Stimulated activated naive B cell treated with anti-CD40 and anti-IgM and Interleukin-4, amounts not matched to agents 10 μg/mL and 1 μg/mL and 100 μg/mL, for 72 hours (primary cell): ENCODE results near the gene EHD2.
"Not testable (repeated sequence)": the region's sequence is repeated elsewhere in the genome, so short reads cannot be mapped to it uniquely, and the experiment has no call there.

Source experiments
- ATAC-seq, 2 donors: fragments of 150-1000 bp; cut with Tn5 transposase; replicated peaks; 2 replicates each; pipeline ENCODE4 v1.10.0; 2021; ENCODE audit warnings: moderate library complexity in 1 of 2
- DNase-seq: peaks from one replicate; pipeline ENCODE4 v3.0.0; 2021
- H3K27ac Mint-ChIP-seq: one replicate; pipeline ENCODE4 v1.8.0; 2022; ENCODE audit warnings: mild to moderate bottlenecking, mixed read lengths
- H3K27me3 Mint-ChIP-seq, 2 donors: one replicate each; pipeline ENCODE4 v1.8.0; 2022; ENCODE audit warnings: mixed read lengths in 2 of 2
- H3K36me3 Mint-ChIP-seq, 2 donors: one replicate each; pipeline ENCODE4 v1.8.0; 2022; ENCODE audit warnings: mixed read lengths in 2 of 2, mild to moderate bottlenecking in 1 of 2
- H3K4me1 Mint-ChIP-seq, 2 donors: one replicate each; pipeline ENCODE4 v1.8.0; 2022; ENCODE audit warnings: mixed read lengths in 2 of 2, mild to moderate bottlenecking in 1 of 2
- H3K4me3 Mint-ChIP-seq, 2 donors: one replicate each; pipeline ENCODE4 v1.8.0; 2022; ENCODE audit warnings: mild to moderate bottlenecking in 2 of 2, mixed read lengths in 2 of 2, moderate library complexity in 1 of 2
- H3K9me3 Mint-ChIP-seq, 2 donors: one replicate each; pipeline ENCODE4 v1.8.0; 2022; ENCODE audit warnings: mixed read lengths in 2 of 2, mild to moderate bottlenecking in 1 of 2

Gene EHD2

GRCh38 chr19:47714339-47714738 is 1.1 kb downstream of the EHD2 start:
- Mint-ChIP-seq H3K4me3 (no peak overlapping the region), H3K9me3 (peaks cover 8 to 10% of the 10 kb centered on the region in 2 donors), H3K27me3 (peaks cover 47 to 52% of the 10 kb centered on the region in 2 donors), H3K36me3 (peaks cover 6 to 8% of the 10 kb centered on the region in 2 donors), H3K4me1 (peaks cover 0 to 2% of the 10 kb centered on the region in 2 donors), H3K27ac (no peak overlapping the region)
- ATAC-seq (no peak), DNase-seq (no peak)

GRCh38 chr19:47714855-47715254 is 1.6 kb downstream of the EHD2 start:
- H3K4me1 Mint-ChIP-seq, H3K36me3 Mint-ChIP-seq, ATAC-seq, H3K4me3 Mint-ChIP-seq, H3K9me3 Mint-ChIP-seq, H3K27ac Mint-ChIP-seq, DNase-seq: not testable (repeated sequence)
- H3K27me3 Mint-ChIP-seq: peaks cover 47 to 54% of the 10 kb centered on the region in 2 donors

DNA sequence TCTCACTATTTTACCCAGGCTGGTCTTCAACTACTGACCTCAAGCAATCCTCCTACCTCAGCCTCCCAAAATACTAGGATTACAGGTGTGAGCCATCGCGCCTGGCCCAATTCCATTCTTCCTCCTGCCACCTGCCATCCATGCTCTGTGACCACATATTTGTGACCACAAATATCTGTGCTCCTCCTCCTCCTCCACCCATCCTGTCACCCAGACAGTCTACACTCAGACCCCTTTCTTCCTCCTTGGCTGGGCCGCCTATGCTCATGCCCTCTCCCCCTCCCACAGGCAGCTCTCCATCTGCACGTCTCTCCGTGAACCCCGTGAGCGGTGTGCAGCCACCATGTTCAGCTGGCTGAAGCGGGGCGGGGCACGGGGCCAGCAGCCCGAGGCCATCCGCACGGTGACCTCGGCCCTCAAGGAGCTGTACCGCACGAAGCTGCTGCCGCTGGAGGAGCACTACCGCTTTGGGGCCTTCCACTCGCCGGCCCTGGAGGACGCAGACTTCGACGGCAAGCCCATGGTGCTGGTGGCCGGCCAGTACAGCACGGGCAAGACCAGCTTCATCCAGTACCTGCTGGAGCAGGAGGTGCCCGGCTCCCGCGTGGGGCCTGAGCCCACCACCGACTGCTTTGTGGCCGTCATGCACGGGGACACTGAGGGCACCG is 3.2 kb downstream of the EHD2 start:
- peaks cover 0 to 2% of the 10 kb centered on the region in 2 donors for H3K4me1 Mint-ChIP-seq
- H3K4me3 Mint-ChIP-seq: no peak overlapping the region
- H3K9me3 Mint-ChIP-seq: peaks cover 8 to 10% of the 10 kb centered on the region in 2 donors
- peaks cover 50 to 60% of the 10 kb centered on the region in 2 donors for H3K27me3 Mint-ChIP-seq
- peaks cover 6 to 8% of the 10 kb centered on the region in 2 donors for H3K36me3 Mint-ChIP-seq
- ATAC-seq (no peak), DNase-seq (no peak)
- no peak overlapping the region for H3K27ac Mint-ChIP-seq

GRCh38 chr19:47718415-47719046 is 5.3 kb downstream of the EHD2 start:
- H3K4me1 Mint-ChIP-seq, H3K4me3 Mint-ChIP-seq, H3K36me3 Mint-ChIP-seq, DNase-seq, ATAC-seq, H3K9me3 Mint-ChIP-seq, H3K27ac Mint-ChIP-seq: not testable (repeated sequence)
- peaks cover 34 to 48% of the 10 kb centered on the region in 2 donors for H3K27me3 Mint-ChIP-seq

GRCh38 chr19:47719047-47719859 is 6.0 kb downstream of the EHD2 start:
- H3K27ac Mint-ChIP-seq: no peak overlapping the region
- no peak overlapping the region for H3K4me3 Mint-ChIP-seq
- peaks cover 27 to 42% of the 10 kb centered on the region in 2 donors for H3K27me3 Mint-ChIP-seq
- H3K9me3 Mint-ChIP-seq: peaks cover 2% of the 10 kb centered on the region in 2 donors
- no peaks in the 10 kb centered on the region for H3K4me1 Mint-ChIP-seq
- DNase-seq (no peak), ATAC-seq (no peak)
- peaks cover under 1% of the 10 kb centered on the region in 2 donors for H3K36me3 Mint-ChIP-seq

GRCh38 chr19:47720669-47721422 is 7.6 kb downstream of the EHD2 start:
- Mint-ChIP-seq H3K27me3 (peaks cover 23 to 33% of the 10 kb centered on the region in 2 donors), H3K36me3 (no peaks in the 10 kb centered on the region)

DNA sequence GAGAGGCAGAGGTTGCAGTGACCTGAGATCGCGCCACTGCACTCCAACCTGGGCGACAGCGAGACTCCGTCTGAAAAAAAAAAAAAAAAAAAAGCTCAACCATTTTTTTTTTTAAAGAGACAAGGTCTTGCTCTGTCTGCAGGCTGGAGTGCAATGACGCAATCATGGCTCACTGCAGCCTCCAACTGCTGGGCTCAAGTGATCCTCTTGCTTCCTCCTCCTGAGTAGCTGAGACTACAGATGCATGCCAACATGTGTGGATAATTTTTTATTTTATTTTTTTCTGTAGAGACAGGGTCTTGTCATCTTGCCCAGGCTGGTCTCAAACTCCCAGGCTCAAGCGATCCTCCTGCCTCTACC is 10.3 kb downstream of the EHD2 start:
- no peak overlapping the region for H3K4me3 Mint-ChIP-seq
- no peak for DNase-seq

More at GRCh38 chr19:47720669-47721422, 7.6 kb downstream of the EHD2 start:
- ATAC-seq (no peak), DNase-seq (no peak)
- no peaks in the 10 kb centered on the region for H3K9me3 Mint-ChIP-seq
- no peak overlapping the region for H3K4me3 Mint-ChIP-seq
- no peaks in the 10 kb centered on the region for H3K4me1 Mint-ChIP-seq
- no peak overlapping the region for H3K27ac Mint-ChIP-seq

DNA sequence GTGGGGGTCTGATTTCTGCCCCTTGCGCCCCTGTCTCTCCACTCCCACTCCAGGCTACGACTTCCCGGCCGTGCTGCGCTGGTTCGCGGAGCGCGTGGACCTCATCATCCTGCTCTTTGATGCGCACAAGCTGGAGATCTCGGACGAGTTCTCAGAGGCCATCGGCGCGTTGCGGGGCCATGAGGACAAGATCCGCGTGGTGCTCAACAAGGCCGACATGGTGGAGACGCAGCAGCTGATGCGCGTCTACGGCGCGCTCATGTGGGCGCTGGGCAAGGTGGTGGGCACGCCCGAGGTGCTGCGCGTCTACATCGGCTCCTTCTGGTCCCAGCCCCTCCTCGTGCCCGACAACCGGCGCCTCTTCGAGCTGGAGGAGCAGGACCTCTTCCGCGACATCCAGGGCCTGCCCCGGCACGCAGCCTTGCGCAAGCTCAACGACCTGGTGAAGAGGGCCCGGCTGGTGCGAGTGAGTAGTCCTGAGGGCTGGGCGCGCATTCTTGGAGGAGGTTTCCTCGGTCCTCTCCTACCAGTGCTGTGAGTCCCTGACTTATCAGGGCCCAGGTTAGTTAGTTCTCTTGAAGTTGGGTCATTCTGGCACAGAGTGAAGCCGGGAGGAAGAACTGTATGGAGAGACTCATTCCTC is 12.7 kb downstream of the EHD2 start:
- Mint-ChIP-seq H3K27me3 (peaks cover 41 to 43% of the 10 kb centered on the region in 2 donors), H3K9me3 (peaks cover 2 to 3% of the 10 kb centered on the region in 2 donors), H3K4me1 (peaks cover 14 to 17% of the 10 kb centered on the region in 2 donors), H3K36me3 (peaks cover 0 to under 1% of the 10 kb centered on the region in 2 donors), H3K4me3 (no peak overlapping the region), H3K27ac (no peak overlapping the region)
- DNase-seq (no peak), ATAC-seq (no peak)

More for the DNA sequence above, 10.3 kb downstream of the EHD2 start:
- Mint-ChIP-seq H3K27me3 (peaks cover 25 to 32% of the 10 kb centered on the region in 2 donors), H3K36me3 (no peaks in the 10 kb centered on the region), H3K4me1 (peaks cover 0 to 4% of the 10 kb centered on the region in 2 donors), H3K9me3 (no peaks in the 10 kb centered on the region), H3K27ac (no peak overlapping the region)
- peak in 1 of 2 donors; percentile 58 for ATAC-seq

DNA sequence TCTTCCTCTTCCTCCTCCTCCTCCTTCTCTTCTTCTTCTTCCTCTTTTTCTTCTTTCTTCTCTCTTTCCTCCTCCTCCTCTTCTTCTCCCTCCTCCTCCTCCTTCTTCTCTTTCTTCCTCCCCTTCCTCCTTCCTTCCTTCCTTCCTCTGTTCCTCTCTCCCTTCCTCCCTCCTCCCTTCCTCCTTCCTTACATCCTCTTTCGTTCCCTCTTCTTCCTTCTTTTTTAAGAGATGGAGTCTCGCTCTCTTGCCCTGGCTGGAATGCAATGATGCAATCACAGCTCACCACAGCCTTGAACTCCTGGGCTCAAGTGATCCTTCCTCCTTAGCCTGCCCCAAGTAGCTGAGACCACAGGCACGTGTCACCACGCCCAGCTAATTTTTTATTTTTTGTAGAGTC is 13.2 kb downstream of the EHD2 start:
- no peak overlapping the region for H3K27ac Mint-ChIP-seq
- peaks cover 0 to 2% of the 10 kb centered on the region in 2 donors for H3K36me3 Mint-ChIP-seq
- peaks cover 14 to 17% of the 10 kb centered on the region in 2 donors for H3K4me1 Mint-ChIP-seq
- DNase-seq (no peak), ATAC-seq (no peak)
- H3K9me3 Mint-ChIP-seq: peaks cover 2 to 4% of the 10 kb centered on the region in 2 donors
- peaks cover 42 to 44% of the 10 kb centered on the region in 2 donors for H3K27me3 Mint-ChIP-seq
- no peak overlapping the region for H3K4me3 Mint-ChIP-seq

GRCh38 chr19:47728295-47728694 is 15.1 kb downstream of the EHD2 start:
- Mint-ChIP-seq H3K4me1 (peaks cover 14 to 17% of the 10 kb centered on the region in 2 donors), H3K27me3 (peaks cover 41 to 42% of the 10 kb centered on the region in 2 donors)
- DNase-seq, H3K36me3 Mint-ChIP-seq, ATAC-seq, H3K27ac Mint-ChIP-seq, H3K4me3 Mint-ChIP-seq, H3K9me3 Mint-ChIP-seq: not testable (repeated sequence)

DNA sequence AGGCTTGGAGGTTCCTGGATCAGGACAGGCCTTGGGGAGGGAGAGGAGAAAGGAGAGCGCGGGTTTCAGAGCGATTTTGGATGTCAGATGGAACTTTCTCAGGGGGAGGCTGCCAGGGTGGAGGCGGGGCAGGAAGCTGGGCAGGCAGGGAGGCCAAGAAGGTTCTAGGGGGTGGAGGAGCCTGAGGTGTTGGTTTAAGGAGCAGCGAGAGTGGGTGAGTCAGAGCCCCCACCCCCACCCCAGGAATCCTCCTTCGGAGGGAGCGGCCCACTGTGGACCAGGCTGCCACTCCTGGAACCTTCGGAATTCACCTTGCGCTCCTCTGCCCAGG is 16.2 kb downstream of the EHD2 start:
- DNase-seq: no peak
- peak; percentile 21 to 27 for ATAC-seq

DNA sequence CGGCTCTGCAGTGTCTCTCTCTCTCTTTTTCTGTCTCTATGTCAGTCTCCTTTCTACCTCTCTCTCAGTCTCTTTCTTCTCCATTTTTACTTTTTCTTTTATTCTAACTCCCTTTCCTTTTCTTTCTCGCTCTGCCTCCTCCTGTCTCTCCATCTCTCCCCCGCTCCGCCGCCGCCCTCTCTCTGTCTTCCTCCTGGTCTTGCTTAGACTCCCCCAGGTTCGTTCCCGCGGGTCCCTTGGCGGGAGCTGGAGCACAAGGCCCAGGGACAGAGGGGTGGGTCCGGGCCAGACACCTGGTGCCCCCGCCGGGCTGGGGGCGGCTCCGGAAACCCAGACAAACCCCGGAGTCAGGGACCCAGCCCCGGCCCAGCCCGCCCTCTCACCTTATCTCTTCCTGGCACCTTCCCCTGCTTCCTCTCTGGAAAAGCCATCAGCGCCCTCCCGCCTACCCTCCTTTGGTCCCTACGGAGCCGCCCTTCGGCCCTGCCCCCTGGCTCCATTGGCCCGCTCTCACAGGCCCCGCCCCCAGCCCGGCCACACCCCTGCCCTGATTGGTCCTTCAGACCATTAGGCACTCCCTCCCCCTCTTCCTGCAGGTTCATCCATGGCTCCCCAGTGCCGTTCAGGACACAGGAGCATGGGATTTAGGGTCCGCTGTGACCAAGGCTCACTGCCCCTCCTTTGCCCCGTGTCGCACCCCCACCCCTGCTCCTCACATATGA is 16.7 kb downstream of the EHD2 start:
- Mint-ChIP-seq H3K4me1 (peaks cover 14 to 17% of the 10 kb centered on the region in 2 donors), H3K27me3 (peaks cover 43 to 49% of the 10 kb centered on the region in 2 donors), H3K27ac (no peak overlapping the region), H3K36me3 (peaks cover 0 to 2% of the 10 kb centered on the region in 2 donors), H3K4me3 (peak overlapping the region; percentile 58 to 74), H3K9me3 (peaks cover 2 to 4% of the 10 kb centered on the region in 2 donors)
- ATAC-seq (peak; percentile 77 to 83), DNase-seq (no peak)

More for the DNA sequence above, 16.2 kb downstream of the EHD2 start:
- Mint-ChIP-seq H3K9me3 (peaks cover 2 to 4% of the 10 kb centered on the region in 2 donors), H3K4me1 (peaks cover 14 to 17% of the 10 kb centered on the region in 2 donors), H3K27me3 (peaks cover 44 to 49% of the 10 kb centered on the region in 2 donors), H3K27ac (no peak overlapping the region), H3K4me3 (peak overlapping the region; percentile 44 to 74), H3K36me3 (peaks cover 0 to 2% of the 10 kb centered on the region in 2 donors)

DNA sequence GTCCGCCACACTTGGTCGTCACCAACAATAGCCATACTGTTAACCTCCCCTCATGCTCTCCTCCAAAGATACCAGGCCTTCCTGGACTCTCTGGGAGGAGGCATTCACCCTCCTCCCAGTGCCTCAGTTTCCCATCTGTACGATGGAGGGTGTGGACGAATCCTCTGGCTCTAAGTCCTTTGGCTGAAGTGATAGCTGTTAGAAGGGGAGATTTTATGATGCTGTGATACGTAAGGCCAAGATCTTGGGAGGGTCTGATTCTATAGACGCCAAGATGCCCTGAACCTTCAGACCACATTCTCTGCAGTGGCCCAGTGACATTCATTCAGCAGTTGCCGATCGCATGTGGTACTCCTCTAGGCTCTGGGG is 17.3 kb downstream of the EHD2 start:
- peaks cover 43 to 49% of the 10 kb centered on the region in 2 donors for H3K27me3 Mint-ChIP-seq
- peak overlapping the region; percentile 58 to 74 for H3K4me3 Mint-ChIP-seq
- peaks cover 0 to 2% of the 10 kb centered on the region in 2 donors for H3K36me3 Mint-ChIP-seq
- ATAC-seq (no peak), DNase-seq (no peak)
- peaks cover 14 to 17% of the 10 kb centered on the region in 2 donors for H3K4me1 Mint-ChIP-seq
- H3K27ac Mint-ChIP-seq: no peak overlapping the region
- H3K9me3 Mint-ChIP-seq: peaks cover 2 to 4% of the 10 kb centered on the region in 2 donors
